Heart right ventricle (tissue), 16 donors: ENCODE data around the gene CTDP1. TPM values are rescaled to one million over a fixed set of nuclear protein-coding genes. Genes with fewer than 3 reads are reported as not detected.
"Not testable (repeated sequence)": the region's sequence is repeated elsewhere in the genome, so short reads cannot be mapped to it uniquely, and the experiment has no call there.

Experiments used
- ATAC-seq, 8 donors: fragments of 200-7000 bp; cut with Tn5 transposase; one replicate each; pipeline ENCODE4 v1.9.1; 2020; ENCODE audit warnings: mild to moderate bottlenecking in 8 of 8, moderate library complexity in 8 of 8, moderate number of reproducible peaks in 1 of 8
- DNase-seq, 2 donors: peaks; one replicate each; pipeline ENCODE4 v3.0.0-alpha.2; 2020
- H3K27ac ChIP-seq, 10 donors: fragments of 200-600 bp; sonication (generic) in 2 of 10; one replicate each; pipeline versions ENCODE4 v1.5.0 to v1.8.0; 2020 to 2022; ENCODE audit warnings: mild to moderate bottlenecking in 3 of 10
- H3K27me3 ChIP-seq, 7 donors: fragments of 200-600 bp; one replicate each; pipeline ENCODE4 v1.8.0; 2021 to 2022; ENCODE audit warnings: mild to moderate bottlenecking in 2 of 7
- H3K36me3 ChIP-seq, 9 donors: fragments of 200-600 bp; sonication (generic) in 1 of 9; one replicate each; pipeline versions ENCODE4 v1.5.0 to v1.8.0; 2020 to 2022; ENCODE audit warnings: mild to moderate bottlenecking in 2 of 9
- H3K4me1 ChIP-seq, 9 donors: fragments of 200-600 bp; sonication (generic) in 1 of 9; one replicate each; pipeline versions ENCODE4 v1.5.0 to v1.8.0; 2020 to 2022; ENCODE audit warnings: mild to moderate bottlenecking in 4 of 9
- H3K4me3 ChIP-seq, 10 donors: fragments of 200-600 bp; sonication (generic) in 2 of 10; one replicate each; pipeline versions ENCODE4 v1.5.0 to v1.8.0; 2020 to 2022; ENCODE audit warnings: mild to moderate bottlenecking in 7 of 10, moderate library complexity in 2 of 10
- H3K9me3 ChIP-seq, 11 donors: fragments of 200-600 bp in 10 of 11; sonication (generic) in 2 of 11; one replicate each; pipeline versions ENCODE4 v1.5.0 to v1.8.0; 2013 to 2022; ENCODE audit warnings: mild to moderate bottlenecking in 2 of 11, control low read depth in 1 of 11, moderate library complexity in 1 of 11
- CTCF ChIP-seq, 9 donors: fragments of 200-600 bp; sonication (generic) in 2 of 9; IDR thresholded peaks; one replicate each; pipeline versions ENCODE4 v1.5.0 to v1.8.0; 2021 to 2022; ENCODE audit warnings: antibody characterized with exemption in 9 of 9, mild to moderate bottlenecking in 5 of 9, moderate library complexity in 1 of 9
- WGBS, 2 donors: extraction: QIAGEN DNeasy Blood & Tissue Kit; methylation state at CpG; one replicate each; pipeline ENCODE4 v1.1.7; 2013; ENCODE audit warnings: inconsistent platforms in 1 of 2; 5-methylcytosine and 5-hydroxymethylcytosine counted together
- intact Hi-C, 10 donors: fragments of 100-400 bp; cut with DNase I; formaldehyde crosslinking; loops; one replicate each; pipeline versions ENCODE4 v1.11.1 to v1.14.2; 2022
- polyA plus RNA-seq, 2 donors: library from polyadenylated mRNA; stranded (reverse); fragments of 200-250 nt; gene quantifications; one replicate each; pipeline ENCODE4 v1.2.3, GENCODE V29; 2013
- total RNA-seq, 10 donors: library from RNA; stranded (reverse); fragmentation: NEBNext Ultra II Directional in 3 of 10; extraction: Animal tissue kit (Norgen Biotek cat#: 25700) in 3 of 10; gene quantifications; one replicate each; pipeline versions ENCODE4 v1.2.1 to v1.2.4, GENCODE V29; 2021 to 2023
- donor health status: Arrhythmogenic right ventricular cardiomyopathy.
- donor health status: ischemic (EF 13 %, LVEDD 7.1; RV severe dilation, severe dysfunction).
- donor health status: healthy with polysubstance abuse.
- donor health status: DM: no; HTN: yes; CAD: no.
- donor health status: DM: no; HTN: no; CAD: no.
- donor health status: ischemic (EF 25% LVEDD 6.9; RV normal size, moderate dysfunction).
- donor health status: ischemic (EF 25% LVEDD 5.7; RV mildly dilated, moderate dysfunction).
- donor health status: healthy.
- donor health status: DM: yes; HTN: yes; CAD: no.
- donor health status: Ischemic cardiomyopathy.
- donor health status: ischemic (EF 35%, LVEDD 5.7; RV mildly dilated, moderate dysfunction).
- donor health status: nonischemic (EF 11% LVEDD 7.7; RV severe dilation, severe dysfunction).
- donor health status: DM: yes; HTN: yes; CAD: no.
- donor health status: PGD.
- donor health status: ischemic (EF 29% LVEDD 5.4; RV normal size, mild dysfunction).
- donor health status: nonischemic (EF 23%, LVEDD 6.1; RV moderate dilation, normal function).

CTDP1 gene
- total and polyA plus RNA-seq, 12 donors, result 6.8 to 12.5 (median 9.3) TPM

GRCh38 chr18:79738581-79739439 lies 59.2 kb downstream of the CTDP1 start:
- DNase-seq, result no peak
- Histone ChIP-seq H3K27me3 (no peaks in the 10 kb centered on the region), H3K9me3 (peaks cover 0 to 17% (median 0%) of the 10 kb centered on the region in 11 donors), H3K4me1 (peaks cover 0 to 4% (median 0%) of the 10 kb centered on the region in 9 donors), H3K4me3 (no peak overlapping the region), H3K36me3 (peaks cover 0 to 96% (median 21%) of the 10 kb centered on the region in 9 donors), H3K27ac (peak overlapping the region in 3 of 10 donors; percentile 28 to 66 (median 41))
- 86 to 88% methylated on average over 21 of the region's 21 CpGs for WGBS, 2 donors
- no peak for TF ChIP-seq CTCF (IDR thresholded peaks at IDR 0.05)
- ATAC-seq, result peak in 4 of 8 donors; percentile 9 to 47 (median 34)
- intact Hi-C loops, result no loop called here

GRCh38 chr18:79739440-79739778 lies 59.8 kb downstream of the CTDP1 start:
- WGBS, 2 donors, result 98% methylated on average over 15 of the region's 15 CpGs
- H3K36me3 ChIP-seq, result peaks cover 0 to 96% (median 17%) of the 10 kb centered on the region in 9 donors

GRCh38 chr18:79740047-79740446 lies 60.4 kb downstream of the CTDP1 start:
- H3K36me3 ChIP-seq, result peaks cover 0 to 95% (median 13%) of the 10 kb centered on the region in 9 donors
- not testable (repeated sequence) for ATAC-seq
- 95 to 99% methylated on average over 17 of the region's 27 CpGs for WGBS, 2 donors

More at GRCh38 chr18:79739440-79739778, 59.8 kb downstream of the CTDP1 start:
- no peak for ATAC-seq
- no peak overlapping the region for H3K4me3 ChIP-seq
- DNase-seq, result no peak
- H3K9me3 ChIP-seq, result peaks cover 0 to 11% (median 0%) of the 10 kb centered on the region in 11 donors
- TF ChIP-seq CTCF (IDR thresholded peaks at IDR 0.05), result no peak
- no peaks in the 10 kb centered on the region for H3K27me3 ChIP-seq
- no peak overlapping the region for H3K27ac ChIP-seq
- intact Hi-C loops, result no loop called here
- peaks cover 0 to 4% (median 0%) of the 10 kb centered on the region in 9 donors for H3K4me1 ChIP-seq

GRCh38 chr18:79740521-79741361 lies 61.1 kb downstream of the CTDP1 start:
- ATAC-seq (no peak), DNase-seq (no peak)
- H3K27ac ChIP-seq, result no peak overlapping the region
- no peak overlapping the region for H3K4me3 ChIP-seq
- no peaks in the 10 kb centered on the region for H3K9me3 ChIP-seq
- H3K36me3 ChIP-seq, result peaks cover 0 to 88% (median 9%) of the 10 kb centered on the region in 9 donors
- intact Hi-C loops, result no loop called here
- no peak for TF ChIP-seq CTCF (IDR thresholded peaks at IDR 0.05)
- WGBS, 2 donors, result 95 to 96% methylated on average over 26 of the region's 26 CpGs
- H3K4me1 ChIP-seq, result peaks cover 0 to 4% (median 0%) of the 10 kb centered on the region in 9 donors
- no peaks in the 10 kb centered on the region for H3K27me3 ChIP-seq

More at GRCh38 chr18:79740047-79740446, 60.4 kb downstream of the CTDP1 start:
- DNase-seq, intact Hi-C loops, H3K27me3 ChIP-seq, H3K4me1 ChIP-seq, H3K27ac ChIP-seq, H3K4me3 ChIP-seq, H3K9me3 ChIP-seq: not testable (repeated sequence)
